ENCODE results near the gene TSEN34.

Gene TSEN34

DNA sequence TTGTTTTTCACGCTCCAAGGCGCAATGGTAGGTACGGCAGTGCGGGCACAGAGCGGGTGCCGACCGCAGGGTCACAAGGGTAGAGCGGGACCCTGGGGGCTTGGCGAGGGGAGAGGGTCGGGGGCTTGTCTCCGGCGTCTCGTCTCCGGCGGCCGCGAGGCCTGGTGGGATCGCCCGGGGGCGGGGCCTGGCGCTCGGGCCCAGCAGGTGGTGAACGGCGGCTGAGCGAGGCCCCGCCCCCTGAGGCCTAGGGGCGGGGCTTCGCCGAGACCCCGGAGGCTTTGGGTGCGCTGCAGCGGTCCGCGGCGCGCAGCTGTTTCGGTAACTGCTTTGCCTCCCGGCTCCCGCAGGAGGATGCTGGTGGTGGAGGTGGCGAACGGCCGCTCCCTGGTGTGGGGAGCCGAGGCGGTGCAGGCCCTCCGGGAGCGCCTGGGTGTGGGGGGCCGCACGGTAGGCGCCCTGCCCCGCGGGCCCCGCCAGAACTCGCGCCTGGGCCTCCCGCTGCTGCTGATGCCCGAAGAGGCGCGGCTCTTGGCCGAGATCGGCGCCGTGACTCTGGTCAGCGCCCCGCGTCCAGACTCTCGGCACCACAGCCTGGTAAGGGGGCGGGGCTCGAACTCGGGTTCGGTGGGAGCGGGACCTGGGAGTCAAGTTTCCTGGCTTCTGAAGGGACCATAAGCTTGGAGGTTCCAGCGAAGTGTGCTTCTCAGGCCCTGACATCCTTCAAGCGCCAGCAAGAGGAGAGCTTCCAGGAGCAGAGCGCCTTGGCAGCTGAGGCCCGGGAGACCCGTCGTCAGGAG lies at the start of gene TSEN34:
TSS of gene TSEN34 (plus strand) at position 298 of the 800 bp plus-strand sequence. CDS start at position 355, 57 bp downstream.
- no peak for DNase-seq

DNA sequence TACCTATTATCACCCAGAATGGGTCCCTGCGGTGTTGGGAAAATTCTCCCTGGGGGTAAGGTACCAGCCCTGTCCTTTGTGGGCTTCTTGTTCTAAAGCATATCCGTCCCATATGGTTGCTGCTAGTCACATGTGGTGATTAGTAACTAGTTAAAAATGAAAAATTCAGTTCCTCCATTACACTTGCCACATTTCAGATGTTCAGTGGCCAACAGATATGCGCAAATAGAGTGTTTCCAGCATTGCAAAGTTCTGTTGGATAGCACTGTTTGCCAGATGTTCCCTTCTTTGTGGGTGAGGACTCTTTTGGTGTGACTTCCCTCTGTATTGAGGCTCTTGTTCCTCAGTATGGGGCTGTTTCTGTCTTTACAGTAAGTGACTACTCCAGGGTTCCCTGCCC lies 49.8 kb upstream of the TSEN34 start:
- no peak for DNase-seq

DNA sequence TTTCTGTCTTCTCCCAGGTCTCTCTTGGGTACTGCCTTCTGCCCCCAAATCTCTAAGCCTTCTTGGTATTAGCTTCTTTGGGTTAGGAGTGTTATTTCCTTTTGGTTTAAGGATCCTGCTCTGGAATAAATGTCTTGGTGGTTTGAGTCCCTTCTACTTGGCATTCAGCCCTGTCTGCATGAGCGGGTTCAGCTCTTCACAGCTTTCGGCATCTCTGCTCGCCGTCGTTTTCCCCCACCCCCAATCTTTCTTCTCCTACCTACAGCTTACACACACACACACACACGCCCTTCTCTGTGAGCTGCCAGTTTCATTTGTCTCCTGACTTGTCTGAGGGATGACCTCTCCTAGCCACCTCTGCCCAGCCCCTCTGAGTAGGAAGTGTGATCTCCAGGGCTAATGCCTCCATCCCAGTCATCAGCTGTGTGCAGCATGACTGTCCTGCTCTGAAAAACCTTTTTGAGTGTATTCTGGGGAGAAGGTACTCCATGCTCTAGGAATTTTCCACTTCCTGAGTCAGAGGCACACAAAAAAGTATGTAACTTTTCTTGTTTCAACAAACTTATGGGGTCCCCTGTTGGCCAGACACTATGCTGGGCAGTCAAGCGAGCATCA lies 48.8 kb upstream of the TSEN34 start:
- DNase-seq: no peak

DNA sequence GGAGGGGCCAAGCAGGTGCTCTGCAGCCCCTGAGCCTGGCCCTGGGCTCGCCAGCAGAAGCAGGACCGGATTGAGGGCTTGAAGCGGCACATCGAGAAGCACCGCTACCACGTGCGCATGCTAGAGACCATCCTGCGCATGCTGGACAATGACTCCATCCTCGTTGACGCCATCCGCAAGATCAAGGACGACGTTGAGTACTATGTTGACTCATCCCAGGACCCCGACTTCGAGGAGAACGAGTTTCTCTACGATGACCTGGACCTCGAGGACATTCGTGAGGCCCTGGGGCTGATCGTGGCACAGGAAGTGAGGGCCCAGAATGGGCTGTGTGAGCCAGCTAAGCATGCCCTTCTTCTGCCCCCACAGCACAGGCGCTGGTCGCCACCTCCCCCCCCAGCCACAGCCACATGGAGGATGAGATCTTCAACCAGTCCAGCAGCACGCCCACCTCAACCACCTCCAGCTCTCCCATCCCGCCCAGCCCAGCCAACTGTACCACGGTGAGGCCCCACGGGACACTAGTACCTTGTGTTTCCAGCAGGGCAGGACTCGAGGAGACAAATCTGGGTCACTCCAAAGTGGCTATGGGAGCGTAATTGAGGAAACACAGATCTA lies 45.5 kb upstream of the TSEN34 start:
- DNase-seq: no peak

- DNase-seq: no peak
Observed at GRCh38 chr19:54147676-54148075, 43.4 kb upstream of the TSEN34 start.

DNA sequence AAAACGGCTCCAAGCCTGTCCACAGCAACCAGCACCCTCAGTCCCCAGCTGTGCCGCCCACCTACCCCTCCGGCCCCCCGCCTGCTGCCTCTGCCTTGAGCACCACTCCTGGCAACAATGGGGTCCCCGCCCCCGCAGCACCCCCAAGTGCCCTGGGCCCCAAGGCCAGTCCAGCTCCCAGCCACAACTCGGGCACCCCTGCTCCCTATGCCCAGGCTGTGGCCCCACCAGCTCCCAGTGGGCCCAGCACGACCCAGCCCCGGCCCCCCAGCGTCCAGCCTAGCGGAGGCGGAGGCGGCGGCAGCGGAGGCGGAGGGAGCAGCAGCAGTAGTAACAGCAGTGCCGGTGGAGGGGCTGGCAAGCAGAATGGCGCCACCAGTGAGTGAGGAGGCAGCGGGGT lies 43.0 kb upstream of the TSEN34 start:
- DNase-seq: no peak

DNA sequence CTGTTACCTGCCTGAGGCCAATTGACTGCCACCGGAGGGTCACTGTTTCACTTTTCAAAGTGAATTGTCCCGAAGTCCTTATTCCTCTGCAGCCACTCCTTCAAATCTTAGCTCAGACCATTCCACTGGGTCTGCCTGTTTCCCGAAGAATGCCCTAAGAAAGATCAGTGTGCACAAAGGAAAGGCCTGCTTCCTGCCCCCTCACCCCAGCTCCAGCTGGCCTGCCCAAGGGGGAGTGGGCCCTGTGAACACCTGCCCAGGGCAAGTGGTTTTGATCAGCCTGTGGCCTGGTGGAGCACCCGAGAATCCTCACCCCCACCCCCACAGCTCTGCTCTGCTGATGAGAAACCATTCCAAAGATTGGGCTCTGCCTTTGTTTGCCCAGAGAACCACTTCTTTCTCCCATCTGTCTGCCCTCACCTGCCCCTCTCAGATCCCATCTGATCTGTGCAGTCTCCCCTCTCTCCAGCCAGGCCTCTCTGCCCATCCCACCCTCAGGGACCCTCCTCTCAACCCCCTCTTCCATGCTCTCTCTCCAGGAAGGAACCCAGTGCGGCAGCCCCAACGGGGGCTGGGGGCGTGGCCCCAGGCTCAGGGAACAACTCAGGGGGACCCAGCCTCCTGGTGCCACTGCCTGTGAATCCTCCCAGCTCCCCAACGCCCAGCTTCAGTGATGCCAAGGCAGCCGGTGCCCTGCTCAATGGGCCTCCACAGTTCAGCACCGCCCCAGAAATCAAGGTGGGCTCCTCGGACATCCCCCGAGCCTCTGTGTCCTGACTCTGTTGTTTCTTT lies 41.9 kb upstream of the TSEN34 start:
- DNase-seq: no peak

- no peak for DNase-seq
Observed at GRCh38 chr19:54151362-54152035, 39.6 kb upstream of the TSEN34 start.

DNA sequence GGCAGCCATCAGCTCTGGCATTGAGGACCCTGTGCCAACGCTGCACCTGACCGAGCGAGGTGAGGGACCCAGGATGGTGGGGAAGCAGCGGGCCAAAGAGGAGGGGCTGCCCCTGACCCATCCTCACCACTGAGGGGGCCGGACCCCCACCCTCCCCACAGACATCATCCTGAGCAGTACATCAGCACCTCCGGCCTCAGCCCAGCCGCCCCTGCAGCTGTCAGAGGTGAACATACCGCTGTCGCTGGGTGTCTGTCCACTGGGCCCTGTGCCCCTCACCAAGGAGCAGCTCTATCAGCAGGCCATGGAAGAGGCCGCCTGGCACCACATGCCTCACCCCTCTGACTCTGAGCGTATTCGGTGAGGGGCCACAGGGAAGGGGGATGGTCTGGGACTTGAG lies 38.8 kb upstream of the TSEN34 start:
- DNase-seq: no peak

- DNase-seq: no peak
Observed at GRCh38 chr19:54152878-54153524, 38.1 kb upstream of the TSEN34 start.

DNA sequence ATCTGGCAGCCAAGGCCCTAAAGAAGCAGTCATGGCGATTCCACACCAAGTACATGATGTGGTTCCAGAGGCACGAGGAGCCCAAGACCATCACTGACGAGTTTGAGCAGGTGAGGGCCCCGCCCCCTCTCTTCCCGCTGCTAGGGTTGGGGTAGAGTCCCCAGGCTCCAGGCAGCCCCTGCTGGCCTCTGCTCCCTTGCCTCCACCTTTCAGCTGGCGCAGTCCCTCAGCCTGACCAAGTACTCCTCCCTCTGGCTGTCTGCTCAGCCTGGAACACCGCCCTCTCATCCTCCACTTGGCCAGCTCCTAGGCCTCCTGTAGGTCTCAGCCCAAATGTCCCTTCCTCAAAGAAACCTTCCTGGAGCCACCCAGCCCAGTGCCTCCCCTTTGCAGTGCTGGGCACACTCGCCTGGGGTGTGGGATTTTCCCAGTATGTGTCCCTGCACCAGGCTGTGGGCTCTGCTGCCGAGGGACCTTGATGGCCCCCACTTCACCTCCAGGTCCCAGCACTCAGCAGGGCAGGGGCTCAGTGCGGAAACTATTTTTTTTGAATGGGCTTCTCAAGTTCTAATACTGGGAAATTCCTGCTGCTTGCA lies 37.3 kb upstream of the TSEN34 start:
- DNase-seq: no peak

- no peak for DNase-seq
Observed at GRCh38 chr19:54154603-54155345, 36.3 kb upstream of the TSEN34 start.

DNA sequence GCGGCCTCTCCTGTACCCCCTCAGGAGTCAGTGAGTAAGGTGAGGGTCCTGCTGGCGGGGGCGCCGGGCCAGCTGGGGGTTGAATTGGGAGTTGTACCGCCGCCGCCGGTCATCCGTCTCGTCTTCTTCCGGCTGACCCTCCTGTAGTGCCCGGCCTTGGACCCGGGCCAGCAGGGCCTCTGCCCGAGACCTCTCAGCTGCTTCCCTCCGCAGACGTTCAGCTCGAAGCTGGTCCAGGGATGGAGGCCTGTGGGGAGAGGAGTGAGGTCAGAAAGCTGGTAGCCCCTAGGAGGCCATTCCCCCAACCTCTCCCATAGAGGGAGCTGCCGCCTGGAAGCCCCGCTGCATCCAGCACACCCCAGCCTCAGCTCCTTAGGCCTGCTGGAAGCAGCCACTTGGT lies 35.4 kb upstream of the TSEN34 start:
- DNase-seq: no peak

GRCh38 chr19:54156490-54156889 lies 34.6 kb upstream of the TSEN34 start:
- DNase-seq: no peak

DNA sequence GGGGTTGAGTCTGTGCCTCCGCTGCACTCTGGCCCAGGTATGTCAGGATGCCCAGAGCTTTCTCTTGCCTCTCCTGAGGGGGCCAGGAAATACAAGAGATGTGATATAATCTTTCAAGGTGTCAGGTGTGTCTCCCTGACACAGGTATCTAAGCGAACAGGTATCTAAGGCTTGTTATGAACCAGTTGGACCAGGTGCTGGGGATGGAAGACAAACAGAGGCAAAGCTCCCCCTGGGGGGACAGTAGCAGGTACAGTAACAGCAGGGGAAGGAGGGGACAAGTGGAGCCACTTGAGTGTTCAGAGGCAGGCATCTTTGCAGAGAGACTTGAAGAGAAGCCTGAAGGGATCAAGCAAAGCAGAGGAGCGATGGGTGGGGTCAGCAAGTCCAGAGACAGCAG lies 34.2 kb upstream of the TSEN34 start:
- no peak for DNase-seq

GRCh38 chr19:54158812-54159351 lies 32.2 kb upstream of the TSEN34 start:
- no peak for DNase-seq

- DNase-seq: peak; percentile 99
Observed at GRCh38 chr19:54159352-54160181, 31.5 kb upstream of the TSEN34 start, which contains the start of gene LENG1. LENG1 (minus strand) TSS chr19:54159721; CDS start chr19:54159695, 26 bp downstream.

DNA sequence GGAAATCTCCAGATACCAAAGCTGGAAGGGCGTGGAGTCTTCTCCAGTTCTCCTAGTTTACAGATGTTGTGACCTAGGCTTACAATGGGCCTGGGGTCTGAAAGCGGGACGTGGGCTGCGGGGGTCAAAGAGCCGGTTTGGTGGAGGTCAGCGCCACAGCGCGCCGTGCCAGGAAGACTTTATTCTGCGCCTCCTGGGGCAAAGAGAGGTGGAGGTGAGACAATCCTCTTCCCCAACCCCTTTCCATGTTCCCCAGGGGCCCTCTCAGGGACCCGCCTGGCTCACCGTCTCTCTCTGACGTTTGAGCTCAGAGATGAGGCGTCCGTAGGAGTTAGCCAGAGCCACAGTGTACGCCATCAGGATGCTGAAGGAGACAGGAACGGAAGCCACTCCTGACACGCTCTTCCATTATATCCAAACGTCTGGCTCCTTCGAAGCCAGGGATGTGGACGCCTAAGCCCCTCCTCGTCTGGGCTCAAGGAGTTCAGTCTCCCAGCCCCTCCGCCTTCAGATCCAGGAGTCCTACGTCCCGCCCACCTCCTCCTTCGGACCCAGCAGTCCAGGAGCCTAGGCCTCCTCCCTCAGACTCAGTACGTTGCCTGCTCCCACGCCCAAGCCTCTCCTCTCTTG lies 30.8 kb upstream of the TSEN34 start:
- no peak for DNase-seq

DNA sequence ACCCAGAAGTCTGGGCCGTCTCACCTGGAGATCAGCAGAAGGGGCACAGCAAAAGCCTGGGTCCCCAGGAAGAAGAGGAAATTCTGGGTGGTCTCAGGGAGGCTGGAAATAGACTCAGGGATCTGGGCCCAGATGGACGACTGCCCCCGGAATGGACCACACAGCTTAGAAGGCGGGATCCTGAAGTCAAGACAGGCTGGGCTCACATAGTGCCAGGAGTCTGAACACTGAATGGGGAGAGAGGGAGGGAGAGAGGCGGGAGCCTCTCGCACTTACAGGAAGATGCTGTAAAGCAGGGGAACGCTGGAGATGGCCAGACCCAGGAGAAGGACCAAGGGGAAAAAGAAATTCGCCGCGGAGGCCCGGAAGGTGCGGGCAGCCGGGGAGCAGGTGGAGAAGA lies 30.3 kb upstream of the TSEN34 start:
- no peak for DNase-seq
